HG03025 (cell line): ENCODE data around the gene SMIM35.

Source experiments
- ATAC-seq: cut with Tn5 transposase; IDR thresholded peaks from one replicate; pipeline ENCODE4 v1.9.1; 2021; ENCODE audit warnings: mild to moderate bottlenecking, moderate library complexity; ENCODE audit not compliant: unreplicated experiment, low FRiP score

The SMIM35 gene

GRCh38 chr11:118086913-118087768 is at the start of gene SMIM35:
Gene SMIM35 (minus strand): TSS chr11:118086963. CDS start chr11:118086757, 206 bp downstream.
- ATAC-seq = no peak

GRCh38 chr11:118136341-118136740 is 49.6 kb upstream of the SMIM35 start:
- ATAC-seq = no peak

- no peak for ATAC-seq
Measured at GRCh38 chr11:118135796-118136165, 49.0 kb upstream of the SMIM35 start.

GRCh38 chr11:118135051-118135795 is 48.5 kb upstream of the SMIM35 start:
- ATAC-seq = no peak

- no peak for ATAC-seq
Measured at GRCh38 chr11:118133816-118134215, 47.1 kb upstream of the SMIM35 start.

- no peak for ATAC-seq
Measured at GRCh38 chr11:118132385-118133151, 45.8 kb upstream of the SMIM35 start.

GRCh38 chr11:118129471-118130172 is 42.9 kb upstream of the SMIM35 start:
- no peak for ATAC-seq

GRCh38 chr11:118128721-118129470 is 42.1 kb upstream of the SMIM35 start:
- ATAC-seq = no peak

- no peak for ATAC-seq
Measured at GRCh38 chr11:118128310-118128709, 41.5 kb upstream of the SMIM35 start.

- no peak for ATAC-seq
Measured at GRCh38 chr11:118126082-118126838, 39.5 kb upstream of the SMIM35 start.

GRCh38 chr11:118124929-118125535 is 38.3 kb upstream of the SMIM35 start:
- no peak for ATAC-seq

- ATAC-seq = no peak
Measured at GRCh38 chr11:118120793-118121192, 34.0 kb upstream of the SMIM35 start.

GRCh38 chr11:118117790-118118601 is 31.2 kb upstream of the SMIM35 start:
- no peak for ATAC-seq

- ATAC-seq = no peak
Measured at GRCh38 chr11:118115048-118115447, 28.3 kb upstream of the SMIM35 start.

GRCh38 chr11:118114266-118114665 is 27.5 kb upstream of the SMIM35 start:
- ATAC-seq = no peak

- ATAC-seq = no peak
Measured at GRCh38 chr11:118112711-118113430, 26.1 kb upstream of the SMIM35 start.

- no peak for ATAC-seq
Measured at GRCh38 chr11:118111744-118112035, 24.9 kb upstream of the SMIM35 start.
